ENCODE data around the gene PCSK5. TPM values are rescaled to one million over a fixed set of nuclear protein-coding genes. Genes with fewer than 3 reads are reported as not detected.

Gene PCSK5
- total RNA-seq (10 to 100 TPM in 4 of 9 donors, 1 to 10 TPM in 5; 4.8 to 31.8 (median 9.2) TPM), polyA plus RNA-seq (1 to 10 TPM; 2.2 to 4.3 (median 3.6) TPM)
- long read RNA-seq, donor 1, partial matches to known transcripts, result 10 of 28 reads
- long read RNA-seq, donor 1, other reads (novel, unspliced or antisense), result 18 of 28 reads
- long read RNA-seq, donor 2, partial matches to known transcripts, result 10 of 10 reads
- long read RNA-seq, donor 2, other reads (novel, unspliced or antisense), result 0 of 10 reads
- long read RNA-seq, donor 3, result 0 reads
- long read RNA-seq, donor 4, partial matches to known transcripts, result 2 of 4 reads
- long read RNA-seq, donor 4, other reads (novel, unspliced or antisense), result 2 of 4 reads
- long read RNA-seq, donor 5, full-length matches to known transcripts, result 19 of 24 reads
- long read RNA-seq, donor 5, partial matches to known transcripts, result 1 of 24 reads
- long read RNA-seq, donor 5, other reads (novel, unspliced or antisense), result 4 of 24 reads
- long read RNA-seq, donor 6, partial matches to known transcripts, result 0 of 2 reads
- long read RNA-seq, donor 6, other reads (novel, unspliced or antisense), result 2 of 2 reads
- long read RNA-seq, donor 7, result 0 reads
- long read RNA-seq, donor 8, result 0 reads
- long read RNA-seq, donor 9, full-length matches to known transcripts, result 1 of 1 reads
- long read RNA-seq, donor 9, partial matches to known transcripts, result 0 of 1 reads
- long read RNA-seq, donor 9, other reads (novel, unspliced or antisense), result 0 of 1 reads
- long read RNA-seq, donor 10, result 0 reads

DNA sequence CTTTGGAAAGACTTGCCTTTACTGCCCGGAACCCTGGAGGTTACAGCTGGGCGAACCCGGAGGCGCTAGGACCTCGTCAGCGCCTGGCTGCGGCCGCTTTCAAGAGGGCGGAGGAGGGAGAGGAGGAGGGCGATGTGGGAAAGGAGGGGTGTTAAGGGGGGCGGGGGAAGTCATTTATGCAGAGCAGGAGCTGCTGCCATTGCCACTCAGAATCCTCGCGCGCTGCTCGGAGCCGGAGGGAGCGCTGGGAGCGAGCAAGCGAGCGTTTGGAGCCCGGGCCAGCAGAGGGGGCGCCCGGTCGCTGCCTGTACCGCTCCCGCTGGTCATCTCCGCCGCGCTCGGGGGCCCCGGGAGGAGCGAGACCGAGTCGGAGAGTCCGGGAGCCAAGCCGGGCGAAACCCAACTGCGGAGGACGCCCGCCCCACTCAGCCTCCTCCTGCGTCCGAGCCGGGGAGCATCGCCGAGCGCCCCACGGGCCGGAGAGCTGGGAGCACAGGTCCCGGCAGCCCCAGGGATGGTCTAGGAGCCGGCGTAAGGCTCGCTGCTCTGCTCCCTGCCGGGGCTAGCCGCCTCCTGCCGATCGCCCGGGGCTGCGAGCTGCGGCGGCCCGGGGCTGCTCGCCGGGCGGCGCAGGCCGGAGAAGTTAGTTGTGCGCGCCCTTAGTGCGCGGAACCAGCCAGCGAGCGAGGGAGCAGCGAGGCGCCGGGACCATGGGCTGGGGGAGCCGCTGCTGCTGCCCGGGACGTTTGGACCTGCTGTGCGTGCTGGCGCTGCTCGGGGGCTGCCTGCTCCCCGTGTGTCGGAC, at the start of gene PCSK5:
PCSK5 (plus strand) TSS at position 202 of the 805 bp plus-strand sequence; CDS start at position 711, 509 bp downstream.
- Histone ChIP-seq H3K4me1 (replicated peaks in 1 of 2) (peaks cover 8 to 19% of the 10 kb centered on the region in 2 donors), H3K9me3 (replicated peaks in 1 of 3) (no peaks in the 10 kb centered on the region), H3K36me3 (replicated peaks in 1 of 2) (no peaks in the 10 kb centered on the region), H3K27ac (peak within 1 kb of the TSS; percentile 70 to 92 (median 81)), H3K27me3 (no peaks in the 10 kb centered on the region), H3K4me3 (peak within 1 kb of the TSS; percentile 12 to 81 (median 54))
- TF ChIP-seq, protein P1, sequence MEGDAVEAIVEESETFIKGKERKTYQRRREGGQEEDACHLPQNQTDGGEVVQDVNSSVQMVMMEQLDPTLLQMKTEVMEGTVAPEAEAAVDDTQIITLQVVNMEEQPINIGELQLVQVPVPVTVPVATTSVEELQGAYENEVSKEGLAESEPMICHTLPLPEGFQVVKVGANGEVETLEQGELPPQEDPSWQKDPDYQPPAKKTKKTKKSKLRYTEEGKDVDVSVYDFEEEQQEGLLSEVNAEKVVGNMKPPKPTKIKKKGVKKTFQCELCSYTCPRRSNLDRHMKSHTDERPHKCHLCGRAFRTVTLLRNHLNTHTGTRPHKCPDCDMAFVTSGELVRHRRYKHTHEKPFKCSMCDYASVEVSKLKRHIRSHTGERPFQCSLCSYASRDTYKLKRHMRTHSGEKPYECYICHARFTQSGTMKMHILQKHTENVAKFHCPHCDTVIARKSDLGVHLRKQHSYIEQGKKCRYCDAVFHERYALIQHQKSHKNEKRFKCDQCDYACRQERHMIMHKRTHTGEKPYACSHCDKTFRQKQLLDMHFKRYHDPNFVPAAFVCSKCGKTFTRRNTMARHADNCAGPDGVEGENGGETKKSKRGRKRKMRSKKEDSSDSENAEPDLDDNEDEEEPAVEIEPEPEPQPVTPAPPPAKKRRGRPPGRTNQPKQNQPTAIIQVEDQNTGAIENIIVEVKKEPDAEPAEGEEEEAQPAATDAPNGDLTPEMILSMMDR (IDR thresholded peaks at IDR 0.05), result peak in 4 of 6 experiments; percentile 22 to 34 (median 30)
- TF ChIP-seq POLR2A (IDR thresholded peaks at IDR 0.05), result peak; percentile 85 to 92
- intact Hi-C loops (cut with DNase I), result loop anchor here in 1 of 2 donors (10.0 kb wide), 1 partner anchor 94 kb away; no protein-coding TSS in a partner anchor
- peak; percentile 93 to 97 (median 94) for DNase-seq
- WGBS, 4 donors, result 0 to 1% (median 1%) methylated on average over 12 to 83 of the region's 83 CpGs

DNA sequence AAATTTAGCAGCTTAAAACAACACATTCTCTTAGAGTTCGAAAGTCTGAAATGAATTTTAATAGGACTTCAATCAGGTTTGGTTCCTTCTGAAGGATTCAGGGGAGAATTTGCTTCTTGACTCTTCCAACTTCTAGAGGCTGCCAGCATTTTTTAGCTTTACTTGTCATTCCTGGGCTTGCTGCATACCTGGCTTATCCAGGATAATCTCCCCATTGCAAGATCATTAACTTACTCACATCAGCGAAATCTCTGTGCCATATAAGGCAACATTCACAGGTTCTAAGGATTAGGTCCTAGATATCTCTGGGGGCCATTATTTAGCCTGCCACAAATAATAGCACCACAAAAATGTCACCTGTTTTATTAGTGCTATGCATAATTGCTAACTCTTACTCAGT, 46.2 kb upstream of the PCSK5 start:
- TF ChIP-seq, protein P1 (IDR thresholded peaks at IDR 0.05), result no peak
- no peak for TF ChIP-seq POLR2A (IDR thresholded peaks at IDR 0.05)
- Histone ChIP-seq H3K4me1 (replicated peaks in 1 of 2) (no peaks in the 10 kb centered on the region), H3K36me3 (replicated peaks in 1 of 2) (no peaks in the 10 kb centered on the region), H3K27me3 (no peaks in the 10 kb centered on the region), H3K27ac (no peak overlapping the region), H3K4me3 (no peak overlapping the region), H3K9me3 (replicated peaks in 1 of 3) (peaks cover 0 to 2% (median 0%) of the 10 kb centered on the region in 3 donors)
- DNase-seq, result no peak
- WGBS, 4 donors, result 72 to 82% (median 79%) methylated on average over 2 of the region's 2 CpGs
- intact Hi-C loops (cut with DNase I), result no loop called here

DNA sequence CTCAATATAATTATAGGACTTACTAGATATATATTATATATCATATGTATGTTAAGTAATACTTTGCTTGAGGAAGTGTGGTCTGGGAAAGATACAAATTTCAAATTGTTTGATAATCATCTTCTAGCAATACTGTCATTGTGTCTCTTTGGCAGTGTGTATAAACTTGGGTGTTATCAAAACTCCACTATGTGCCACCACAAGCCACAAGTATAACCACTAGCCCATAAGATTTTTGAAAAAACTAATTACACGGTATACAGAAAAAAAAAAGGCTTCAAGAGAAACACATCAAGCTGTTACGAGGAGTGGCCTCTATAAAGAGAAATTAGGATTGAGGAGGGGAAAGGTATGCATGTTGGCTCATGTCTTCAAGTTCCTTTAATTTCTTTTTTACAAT, 44.7 kb upstream of the PCSK5 start:
- TF ChIP-seq, protein P1 (IDR thresholded peaks at IDR 0.05), result no peak
- TF ChIP-seq POLR2A (IDR thresholded peaks at IDR 0.05), result no peak
- intact Hi-C loops (cut with DNase I), result no loop called here
- no peak overlapping the region for H3K4me3 ChIP-seq
- H3K27me3 ChIP-seq, result no peaks in the 10 kb centered on the region
- peaks cover 0 to 7% (median 0%) of the 10 kb centered on the region in 3 donors for H3K9me3 ChIP-seq (replicated peaks in 1 of 3)
- no peak for DNase-seq
- no peak overlapping the region for H3K27ac ChIP-seq
- whole genome bisulfite sequencing, 4 donors, result 77 to 92% (median 84%) methylated on average over 2 of the region's 2 CpGs
- no peaks in the 10 kb centered on the region for H3K4me1 ChIP-seq (replicated peaks in 1 of 2)
- H3K36me3 ChIP-seq (replicated peaks in 1 of 2), result no peaks in the 10 kb centered on the region

Measured in adrenal gland (tissue), 19 donors.